PC-9 (cell line): ENCODE measurements around the gene ARV1. TPM values are rescaled to one million over a fixed set of nuclear protein-coding genes. Genes with fewer than 3 reads are reported as not detected.

Source experiments
- BruUV-seq: library from RNA; stranded (reverse); fragments of 400-500 nt; replicated peaks from 2 replicates; lab custom pipeline; 2021; lab: Mats Ljungman, UMichigan
- CTCF ChIA-PET: fragments of 300-600 bp; sonication (Branson Sonifier 250); formaldehyde crosslinking; loops from one replicate; lab custom pipeline; 2022; ENCODE audit warnings: antibody characterized with exemption; lab: Charles Lee
- POLR2A ChIA-PET: fragments of 300-600 bp; sonication (Branson Sonifier 250); formaldehyde crosslinking; loops from one replicate; lab custom pipeline; 2022; ENCODE audit warnings: antibody characterized with exemption; ENCODE audit not compliant: unreplicated experiment; lab: Charles Lee
- DNase-seq, 2 experiments: peaks; one replicate each; pipeline versions ENCODE4 v3.0.0 to v3.0.0-alpha.2; 2015 to 2022; ENCODE audit warnings: mixed read lengths in 1 of 2
- H2AFZ ChIP-seq: fragments of 200-600 bp; sonication (generic); 2 replicates; pipeline ENCODE4 v1.8.1; 2017; ENCODE audit warnings: antibody characterized with exemption
- H3F3A ChIP-seq: fragments of 200-600 bp; sonication (generic); 2 replicates; pipeline ENCODE4 v1.8.1; 2017; ENCODE audit warnings: antibody characterized with exemption, mild to moderate bottlenecking, low read depth; ENCODE audit not compliant: insufficient read depth
- H3K27ac ChIP-seq: fragments of 200-600 bp; sonication (generic); 2 replicates; pipeline ENCODE4 v1.6.1; 2016; ENCODE audit warnings: mixed run types
- H3K27me3 ChIP-seq: fragments of 200-600 bp; sonication (generic); 2 replicates; pipeline ENCODE4 v1.6.1; 2016; ENCODE audit warnings: low read depth, mixed run types; ENCODE audit not compliant: insufficient read depth
- H3K36me3 ChIP-seq: fragments of 200-600 bp; sonication (generic); 2 replicates; pipeline ENCODE4 v1.6.1; 2016; ENCODE audit warnings: low read depth, mixed run types
- H3K4me1 ChIP-seq: fragments of 200-600 bp; sonication (generic); replicated peaks from 2 replicates; pipeline ENCODE4 v1.6.1; 2016; ENCODE audit warnings: mixed run types; ENCODE audit not compliant: insufficient read depth
- H3K4me2 ChIP-seq: fragments of 200-600 bp; sonication (generic); 2 replicates; pipeline ENCODE4 v1.6.1; 2017; ENCODE audit warnings: mixed run types
- H3K4me3 ChIP-seq: fragments of 200-600 bp; sonication (generic); 2 replicates; pipeline ENCODE4 v1.6.1; 2016; ENCODE audit warnings: mixed run types
- H3K79me2 ChIP-seq: fragments of 200-600 bp; sonication (generic); 2 replicates; pipeline ENCODE4 v1.6.1; 2017; ENCODE audit warnings: low read depth, mixed run types
- H3K9me2 ChIP-seq: fragments of 200-600 bp; sonication (generic); 2 replicates; pipeline ENCODE4 v1.8.1; 2017; ENCODE audit warnings: mild to moderate bottlenecking; ENCODE audit not compliant: insufficient read depth
- H3K9me3 ChIP-seq: fragments of 200-600 bp; sonication (generic); 2 replicates; pipeline ENCODE4 v1.8.1; 2016; ENCODE audit warnings: low read depth; ENCODE audit not compliant: insufficient read depth
- H4K20me1 ChIP-seq: fragments of 200-600 bp; sonication (generic); 2 replicates; pipeline ENCODE4 v1.8.1; 2017; ENCODE audit not compliant: insufficient read depth
- EZH2 ChIP-seq: fragments of 200-600 bp; sonication (generic); IDR thresholded peaks from 2 replicates; pipeline ENCODE4 v1.8.0; 2017; ENCODE audit warnings: antibody characterized with exemption, low read depth
- intact Hi-C: fragments of 100-400 bp; cut with micrococcal nuclease; formaldehyde crosslinking; loops from one replicate; pipeline ENCODE4 v1.10.0; 2022; ENCODE audit not compliant: unreplicated experiment
- total RNA-seq: library from RNA; stranded (reverse); gene quantifications from 2 replicates; pipeline ENCODE4 v1.2.3, GENCODE V29; 2021
- TF ChIP-seq, protein P1 (sequence below): fragments of 200-600 bp; sonication (generic); conservative IDR thresholded peaks from 2 replicates; pipeline ENCODE4 v1.6.1; 2017; ENCODE audit warnings: mixed run types, antibody characterized with exemption, mild to moderate bottlenecking, moderate library complexity

ARV1 gene
- total RNA-seq, 1 experiment from 2014 or later, result 12.0 TPM

DNA sequence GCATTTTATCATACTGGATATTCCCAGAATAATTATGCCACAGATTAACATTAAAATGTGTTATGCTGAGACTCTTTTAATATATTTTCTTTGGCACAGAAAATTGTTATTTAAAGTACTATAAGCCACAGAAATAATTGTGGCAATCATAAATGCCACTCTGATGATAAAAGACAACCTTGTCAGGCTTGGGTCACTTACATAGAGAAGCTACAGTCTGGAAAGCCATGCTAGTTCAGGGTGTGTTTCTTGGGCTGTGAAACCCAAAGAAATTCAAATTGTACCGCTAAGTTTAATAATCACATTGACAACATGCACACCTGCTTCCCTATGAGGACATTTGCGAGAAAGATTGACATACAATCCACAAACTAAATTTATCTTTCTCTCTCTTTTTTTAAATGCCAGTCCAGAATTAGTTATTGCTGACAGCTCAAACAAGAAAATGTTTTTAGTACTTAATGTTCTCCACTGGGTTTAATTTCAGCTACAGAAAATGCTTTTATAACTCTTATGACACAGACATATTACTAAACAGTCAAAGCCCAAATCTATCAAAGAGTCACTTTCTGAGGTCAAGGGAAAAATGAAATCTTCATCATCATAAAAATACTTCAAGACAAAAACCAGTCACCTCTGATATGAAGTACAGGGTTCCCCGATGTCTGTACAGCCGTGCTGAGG, 38.9 kb upstream of the ARV1 start:
- ChIA-PET POLR2A (no interaction called here), CTCF (no interaction called here)
- no peaks in the 10 kb centered on the region for H3K9me2 ChIP-seq
- no peak overlapping the region for H3K4me3 ChIP-seq
- no peaks in the 10 kb centered on the region for H3K27me3 ChIP-seq
- BruUV-seq, result no TSS peak
- no peaks in the 10 kb centered on the region for H4K20me1 ChIP-seq
- no peak overlapping the region for H2AFZ ChIP-seq
- H3F3A ChIP-seq, result no peaks in the 10 kb centered on the region
- peaks cover 6% of the 10 kb centered on the region; the same call in 1 of the 2 replicates for H3K36me3 ChIP-seq
- H3K9me3 ChIP-seq, result no peaks in the 10 kb centered on the region; the same call in 1 of the 2 replicates
- no peak overlapping the region for H3K27ac ChIP-seq
- H3K79me2 ChIP-seq, result no peaks in the 10 kb centered on the region
- H3K4me2 ChIP-seq, result no peak overlapping the region
- TF ChIP-seq, protein P1, sequence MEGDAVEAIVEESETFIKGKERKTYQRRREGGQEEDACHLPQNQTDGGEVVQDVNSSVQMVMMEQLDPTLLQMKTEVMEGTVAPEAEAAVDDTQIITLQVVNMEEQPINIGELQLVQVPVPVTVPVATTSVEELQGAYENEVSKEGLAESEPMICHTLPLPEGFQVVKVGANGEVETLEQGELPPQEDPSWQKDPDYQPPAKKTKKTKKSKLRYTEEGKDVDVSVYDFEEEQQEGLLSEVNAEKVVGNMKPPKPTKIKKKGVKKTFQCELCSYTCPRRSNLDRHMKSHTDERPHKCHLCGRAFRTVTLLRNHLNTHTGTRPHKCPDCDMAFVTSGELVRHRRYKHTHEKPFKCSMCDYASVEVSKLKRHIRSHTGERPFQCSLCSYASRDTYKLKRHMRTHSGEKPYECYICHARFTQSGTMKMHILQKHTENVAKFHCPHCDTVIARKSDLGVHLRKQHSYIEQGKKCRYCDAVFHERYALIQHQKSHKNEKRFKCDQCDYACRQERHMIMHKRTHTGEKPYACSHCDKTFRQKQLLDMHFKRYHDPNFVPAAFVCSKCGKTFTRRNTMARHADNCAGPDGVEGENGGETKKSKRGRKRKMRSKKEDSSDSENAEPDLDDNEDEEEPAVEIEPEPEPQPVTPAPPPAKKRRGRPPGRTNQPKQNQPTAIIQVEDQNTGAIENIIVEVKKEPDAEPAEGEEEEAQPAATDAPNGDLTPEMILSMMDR, result no peak
- TF ChIP-seq EZH2, result no peak
- DNase-seq, result no peak
- intact Hi-C loops, result loop anchor here (2.0 kb wide), 1 partner anchor 17 kb away; no protein-coding TSS in a partner anchor
- H3K4me1 ChIP-seq, result no peaks in the 10 kb centered on the region

DNA sequence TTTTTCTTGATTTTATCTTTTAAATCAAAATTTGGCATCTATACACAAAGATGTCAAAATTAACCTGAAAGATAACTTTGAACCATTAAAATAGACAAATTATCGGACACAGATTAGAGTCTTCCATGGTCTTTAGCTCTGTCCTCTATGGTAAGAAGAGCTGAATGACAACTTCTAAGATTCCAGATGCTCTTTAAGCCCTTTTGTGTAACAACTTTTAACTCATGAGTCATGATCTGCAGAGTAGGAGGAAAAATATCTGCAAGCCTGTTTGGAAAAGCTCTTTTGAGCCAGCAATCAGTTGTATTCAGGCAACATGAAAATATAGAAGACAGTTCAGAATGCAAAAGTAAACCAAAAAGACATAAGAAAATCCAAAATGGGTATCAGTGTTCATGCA, 38.0 kb upstream of the ARV1 start:
- BruUV-seq, result no TSS peak
- no peak overlapping the region for H3K27ac ChIP-seq
- H3K27me3 ChIP-seq, result no peaks in the 10 kb centered on the region
- no peaks in the 10 kb centered on the region for H3K79me2 ChIP-seq
- no peaks in the 10 kb centered on the region for H3K9me2 ChIP-seq
- ChIA-PET POLR2A (no interaction called here), CTCF (no interaction called here)
- H4K20me1 ChIP-seq, result no peaks in the 10 kb centered on the region
- no peaks in the 10 kb centered on the region for H3F3A ChIP-seq
- H3K36me3 ChIP-seq, result peaks cover 6% of the 10 kb centered on the region; the same call in 1 of the 2 replicates
- TF ChIP-seq, protein P1, result no peak
- TF ChIP-seq EZH2, result no peak
- no peaks in the 10 kb centered on the region; the same call in 1 of the 2 replicates for H3K9me3 ChIP-seq
- no peak overlapping the region for H3K4me3 ChIP-seq
- H2AFZ ChIP-seq, result no peak overlapping the region
- H3K4me2 ChIP-seq, result no peak overlapping the region
- intact Hi-C loops, result loop anchor here (2.0 kb wide), 1 partner anchor 16 kb away; no protein-coding TSS in a partner anchor
- no peaks in the 10 kb centered on the region for H3K4me1 ChIP-seq
- DNase-seq, result no peak

DNA sequence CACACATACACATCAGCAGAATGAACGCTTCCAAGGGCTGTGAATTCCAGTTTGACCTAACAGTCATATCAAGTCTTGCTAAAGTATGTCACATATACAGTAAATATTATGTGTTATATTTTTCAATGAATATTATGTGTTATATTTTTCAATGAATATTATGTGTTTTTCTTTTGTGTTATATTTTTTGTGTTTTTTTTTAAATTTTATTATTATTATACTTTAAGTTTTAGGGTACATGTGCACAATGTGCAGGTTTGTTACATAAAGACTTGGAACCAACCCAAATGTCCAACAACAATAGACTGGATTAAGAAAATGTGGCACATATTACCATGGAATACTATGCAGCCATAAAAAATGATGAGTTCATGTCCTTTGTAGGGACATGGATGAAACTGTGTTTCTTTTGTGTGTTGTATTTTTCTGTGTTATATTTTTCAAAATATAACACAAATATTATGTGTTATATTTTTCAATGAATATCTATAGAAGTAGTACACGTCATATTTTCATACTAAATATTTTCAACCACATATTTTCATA, 35.8 kb upstream of the ARV1 start:
- Histone ChIP-seq H3K4me2 (no peak overlapping the region), H3K27me3 (no peaks in the 10 kb centered on the region), H3K79me2 (no peaks in the 10 kb centered on the region), H3K9me3 (no peaks in the 10 kb centered on the region; the same call in 1 of the 2 replicates), H3K27ac (no peak overlapping the region), H4K20me1 (no peaks in the 10 kb centered on the region), H3F3A (no peaks in the 10 kb centered on the region), H3K4me3 (no peak overlapping the region), H3K9me2 (no peaks in the 10 kb centered on the region), H2AFZ (no peak overlapping the region), H3K36me3 (peaks cover 6% of the 10 kb centered on the region; the same call in 1 of the 2 replicates), H3K4me1 (no peaks in the 10 kb centered on the region)
- CTCF ChIA-PET, result no interaction called here
- intact Hi-C loops, result no loop called here
- no TSS peak for BruUV-seq
- POLR2A ChIA-PET, result no interaction called here
- no peak for TF ChIP-seq EZH2
- TF ChIP-seq, protein P1, result no peak
- DNase-seq, result no peak
